ENCODE measurements around the gene TMTC4.
"Not testable (repeated sequence)": the region's sequence is repeated elsewhere in the genome, so short reads cannot be mapped to it uniquely, and the experiment has no call there.

Gene TMTC4

GRCh38 chr13:100581030-100581429, 93.6 kb downstream of the TMTC4 start:
- DNase-seq, result no peak

GRCh38 chr13:100580045-100580444, 94.5 kb downstream of the TMTC4 start:
- no peak for DNase-seq

GRCh38 chr13:100577239-100577638, 97.4 kb downstream of the TMTC4 start:
- not testable (repeated sequence) for DNase-seq

GRCh38 chr13:100573121-100573520, 101.5 kb downstream of the TMTC4 start:
- peak; percentile 86 for DNase-seq

- no peak for DNase-seq
Observed at GRCh38 chr13:100566543-100566942, 108.1 kb downstream of the TMTC4 start.

- DNase-seq, result no peak
Observed at GRCh38 chr13:100565286-100565685, 109.3 kb downstream of the TMTC4 start.

- no peak for DNase-seq
Observed at GRCh38 chr13:100564444-100565223, 110.0 kb downstream of the TMTC4 start.

GRCh38 chr13:100563779-100564178, 110.8 kb downstream of the TMTC4 start:
- no peak for DNase-seq

- DNase-seq, result no peak
Observed at GRCh38 chr13:100561599-100562204, 112.9 kb downstream of the TMTC4 start.

GRCh38 chr13:100561158-100561499, 113.5 kb downstream of the TMTC4 start:
- no peak for DNase-seq

- no peak for DNase-seq
Observed at GRCh38 chr13:100560498-100561157, 114.0 kb downstream of the TMTC4 start.

- no peak for DNase-seq
Observed at GRCh38 chr13:100559886-100560285, 114.7 kb downstream of the TMTC4 start.

All from stimulated activated CD8-positive, alpha-beta memory T cell treated with anti-CD3 and anti-CD28 coated beads, Interleukin-4, amount 100 ng/mL, for 48 hours (primary cell).